Transverse colon (tissue), 4 donors: ENCODE measurements around the gene CATSPERE. TPM values are rescaled to one million over a fixed set of nuclear protein-coding genes. Genes with fewer than 3 reads are reported as not detected.

Experiments
- DNase-seq: peaks from one replicate; pipeline ENCODE4 v3.0.0-alpha.2; 2019
- H3K27ac ChIP-seq, 4 donors: fragments of 200-600 bp; sonication (generic); 2 replicates each; pipeline ENCODE4 v1.5.1; 2016 to 2018; ENCODE audit warnings: inconsistent platforms in 4 of 4
- H3K27me3 ChIP-seq: fragments of 200-600 bp; sonication (generic); 2 replicates; pipeline ENCODE4 v1.5.1; 2017; ENCODE audit warnings: inconsistent platforms
- H3K36me3 ChIP-seq, 4 donors: fragments of 200-600 bp; sonication (generic); 2 replicates each; pipeline ENCODE4 v1.5.1; 2017 to 2019; ENCODE audit warnings: inconsistent platforms in 4 of 4
- H3K4me1 ChIP-seq, 4 donors: fragments of 200-600 bp; sonication (generic); 2 replicates each; pipeline ENCODE4 v1.5.1; 2017 to 2020; ENCODE audit warnings: inconsistent platforms in 4 of 4
- H3K4me3 ChIP-seq, 4 donors: fragments of 200-600 bp; sonication (generic); 1 replicate in 1 of 4; 2 replicates in 3 of 4; pipeline versions ENCODE4 v1.5.1 to v1.6.1; 2017 to 2019; ENCODE audit warnings: inconsistent platforms in 4 of 4
- H3K9me3 ChIP-seq, 2 donors: fragments of 200-600 bp; sonication (generic); 2 replicates each; pipeline ENCODE4 v1.5.1; 2017 to 2019; ENCODE audit warnings: inconsistent platforms in 2 of 2
- EP300 ChIP-seq: sonication (generic); formaldehyde crosslinking; IDR thresholded peaks from one replicate; pipeline ENCODE4 v1.6.1; 2017; ENCODE audit warnings: antibody characterized with exemption, low read depth
- POLR2A ChIP-seq: fragments of 450-650 bp; IDR thresholded peaks from one replicate; pipeline ENCODE4 v1.6.1; 2016; ENCODE audit warnings: antibody characterized with exemption, mild to moderate bottlenecking, moderate library complexity
- POLR2AphosphoS5 ChIP-seq, 3 donors: sonication (generic); formaldehyde crosslinking; IDR thresholded peaks; one replicate each; pipeline ENCODE4 v1.6.1; 2016; ENCODE audit warnings: antibody characterized with exemption in 3 of 3
- WGBS, 2 donors: methylation state at CpG; one replicate each; pipeline ENCODE4 v1.1.5; 2018; ENCODE audit warnings: low coverage in 1 of 2; 5-methylcytosine and 5-hydroxymethylcytosine counted together
- in situ Hi-C, 4 donors: fragments of 200-750 bp; cut with MboI; loops; one replicate each; pipeline versions ENCODE4 v1.15.0 to v1.15.1; 2017; ENCODE audit warnings: low sequenced_read_pairs in 3 of 4, low pct_ligation_motif_present in 1 of 4, low pct_unique_long_range_greater_than_20kb in 1 of 4
- intact Hi-C: fragments of 100-400 bp; cut with DNase I; formaldehyde crosslinking; loops from one replicate; pipeline ENCODE4 v1.15.1; 2023; ENCODE audit warnings: low total_unique reads
- total RNA-seq, 4 donors: library from RNA; depleted of rRNA; stranded (reverse); fragments of >200 nt; gene quantifications; one replicate each; pipeline ENCODE4 v1.1.0, GENCODE V29; 2016
- TF ChIP-seq, protein P1 (sequence below), 5 experiments: fragments of 200-600 bp in 3 of 5; fragments of 450-650 bp in 2 of 5; sonication (generic) in 3 of 5; IDR thresholded peaks; 1 replicate in 2 of 5; 2 replicates in 3 of 5; pipeline ENCODE4 v1.5.1; 2016 to 2017; ENCODE audit warnings: antibody characterized with exemption in 5 of 5, inconsistent platforms in 3 of 5, mild to moderate bottlenecking in 2 of 5, moderate library complexity in 1 of 5

CATSPERE gene
- total RNA-seq, 4 donors from 2014 or later = 0.55 to 2.7 TPM; not detected in 2

DNA sequence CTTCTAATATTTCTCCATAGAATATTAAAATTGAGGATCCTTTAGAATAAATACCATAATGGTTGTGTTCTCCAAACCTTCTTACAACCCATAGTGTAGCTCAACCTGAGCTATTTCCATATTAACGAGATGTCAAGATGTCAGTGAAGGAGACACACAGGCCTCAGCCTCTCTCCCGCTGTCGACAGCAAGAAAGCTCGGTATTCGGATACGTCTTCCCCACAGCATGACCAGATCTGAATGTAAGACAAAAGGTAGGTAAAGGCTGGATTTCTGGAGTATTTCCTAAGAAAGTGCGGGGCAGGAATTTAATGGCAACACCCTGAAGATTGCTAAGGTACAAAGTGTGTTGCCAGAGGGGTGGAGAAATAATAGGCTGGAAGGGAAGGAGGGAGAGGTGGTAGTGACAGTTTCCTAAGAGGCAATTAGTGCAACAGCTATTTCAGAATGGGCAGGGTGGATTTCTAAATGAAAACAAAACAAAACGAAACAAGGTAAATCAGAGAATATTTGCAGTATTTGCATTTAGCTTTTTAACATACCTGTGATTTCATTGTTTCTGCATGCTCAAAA lies 11.1 kb upstream of the CATSPERE start:
- peak overlapping the region in 2 of 4 donors; percentile 81 to 94 for H3K4me3 ChIP-seq
- DNase-seq = no peak
- no peaks in the 10 kb centered on the region for H3K36me3 ChIP-seq
- no peaks in the 10 kb centered on the region for H3K9me3 ChIP-seq
- TF ChIP-seq POLR2A = no peak
- TF ChIP-seq EP300 = no peak
- 0 to 84% methylated on average over 1 to 8 of the region's 8 CpGs for WGBS, 2 donors
- peak overlapping the region; percentile 96 to 99 (median 98) for H3K27ac ChIP-seq
- H3K4me1 ChIP-seq = peaks cover 19 to 61% (median 33%) of the 10 kb centered on the region in 4 donors
- intact Hi-C loops (loop anchor here (5.0 to 10.0 kb wide), 2 partner anchors 195 to 412 kb away; partner anchors contain the start of gene HNRNPU), in situ Hi-C loops (loop anchor here in 3 of 4 donors (10.0 to 25.0 kb wide), 3 partner anchors 135 to 388 kb away; partner anchors contain the start of genes DESI2 (in 1 of the 3) and ZBTB18 (in 1 of the 3))
- H3K27me3 ChIP-seq = no peaks in the 10 kb centered on the region

DNA sequence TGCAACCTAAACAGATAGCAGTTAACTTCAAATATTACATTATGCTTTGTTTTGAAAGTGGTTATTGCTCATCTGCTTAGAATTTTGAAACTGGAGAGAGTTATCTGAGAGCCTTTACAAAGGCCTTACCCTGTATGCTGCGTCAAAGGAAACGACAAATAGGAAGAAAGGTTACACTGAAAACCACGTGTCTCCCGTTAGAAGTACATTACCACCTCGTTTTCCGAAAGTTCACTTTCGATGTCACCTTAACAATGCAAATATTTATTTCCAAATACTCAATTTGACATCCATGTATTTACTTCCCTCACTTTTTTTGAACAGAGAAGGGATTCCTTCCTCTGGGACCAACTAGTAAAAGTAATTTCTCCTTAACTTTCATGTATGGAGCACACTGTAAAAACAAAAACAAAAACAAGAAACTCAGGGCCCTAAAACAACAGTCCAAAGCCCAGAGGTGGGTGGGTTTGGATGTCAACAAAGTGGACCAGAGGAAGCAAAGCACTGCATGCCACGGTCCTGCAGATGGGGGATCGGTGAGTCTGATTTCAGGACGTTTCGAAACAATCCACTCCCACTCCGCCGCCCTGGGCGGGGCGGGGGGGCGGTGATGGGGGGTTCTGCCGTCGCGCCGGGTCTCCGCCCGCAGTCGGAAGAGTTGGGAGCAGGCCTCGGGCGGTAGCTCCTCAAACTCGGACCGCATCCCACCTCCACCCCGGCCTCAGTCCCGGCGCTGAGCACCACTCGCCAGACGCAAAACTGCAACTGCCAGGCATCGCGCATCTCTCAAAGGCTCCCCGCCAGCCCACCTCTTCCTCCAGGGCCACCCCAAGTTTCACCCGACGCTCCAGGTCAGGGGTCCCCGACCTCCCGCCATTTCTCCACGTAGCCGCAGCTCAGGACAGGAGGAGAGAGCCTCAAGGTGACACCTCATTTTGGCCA lies 10.2 kb upstream of the CATSPERE start:
- TF ChIP-seq POLR2AphosphoS5 (IDR thresholded peaks at IDR 0.05) (peak in 2 of 3 donors; percentile 18 to 31), EP300 (no peak), POLR2A (no peak)
- Histone ChIP-seq H3K36me3 (no peaks in the 10 kb centered on the region), H3K27ac (peak overlapping the region; percentile 96 to 99 (median 98)), H3K9me3 (no peaks in the 10 kb centered on the region), H3K4me1 (peaks cover 14 to 52% (median 28%) of the 10 kb centered on the region in 4 donors), H3K4me3 (peak overlapping the region; percentile 81 to 94 (median 87)), H3K27me3 (no peaks in the 10 kb centered on the region)
- DNase-seq = peak; percentile 65
- intact Hi-C loops = loop anchor here (5.0 to 10.0 kb wide), 2 partner anchors 194 to 411 kb away; partner anchors contain the start of gene HNRNPU
- 0% methylated on average over 7 to 34 of the region's 41 CpGs for WGBS, 2 donors
- in situ Hi-C loops = loop anchor here in 3 of 4 donors (10.0 to 25.0 kb wide), 3 partner anchors 136 to 389 kb away; partner anchors contain the start of genes DESI2 (in 1 of the 3) and ZBTB18 (in 1 of the 3)

DNA sequence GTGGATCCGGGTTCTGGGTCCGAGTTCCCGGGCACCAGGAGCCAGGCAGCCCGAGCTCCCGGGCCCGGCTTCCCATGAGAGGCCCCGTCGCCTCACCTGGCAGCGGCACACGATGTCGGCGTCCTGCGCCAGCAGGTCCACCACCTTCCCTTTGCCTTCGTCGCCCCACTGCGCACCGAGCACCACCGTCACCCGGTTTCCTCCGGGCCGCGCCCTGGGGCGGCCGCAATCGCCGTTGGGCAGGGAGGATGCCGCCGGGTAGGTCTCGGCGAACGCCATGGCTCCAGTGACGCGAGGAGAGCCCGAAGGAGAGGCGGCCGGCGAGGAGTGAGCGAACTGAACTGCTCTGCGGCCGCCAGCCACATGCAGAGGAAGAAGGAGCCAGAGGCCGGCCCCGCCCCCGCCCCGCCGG lies 9.5 kb upstream of the CATSPERE start, which contains the start of gene ADSS2:
ADSS2 (minus strand) TSS at position 371 of the 412 bp plus-strand sequence; CDS start at position 279, 92 bp downstream.
- no peak for DNase-seq
- in situ Hi-C loops (loop anchor here in 3 of 4 donors (10.0 to 25.0 kb wide), 3 partner anchors 137 to 389 kb away; partner anchors contain the start of genes DESI2 (in 1 of the 3) and ZBTB18 (in 1 of the 3)), intact Hi-C loops (loop anchor here (5.0 to 10.0 kb wide), 2 partner anchors 193 to 411 kb away; partner anchors contain the start of gene HNRNPU)
- peaks cover 7 to 46% (median 21%) of the 10 kb centered on the region in 4 donors for H3K4me1 ChIP-seq
- peak within 1 kb of the TSS; percentile 81 to 94 (median 87) for H3K4me3 ChIP-seq
- no peaks in the 10 kb centered on the region for H3K36me3 ChIP-seq
- no peaks in the 10 kb centered on the region for H3K27me3 ChIP-seq
- WGBS, 2 donors = 2% methylated on average over 37 of the region's 45 CpGs; no CpG with 5 or more reads in 1 of the 2 donors
- peak within 1 kb of the TSS; percentile 96 to 99 (median 98) for H3K27ac ChIP-seq
- TF ChIP-seq, protein P1, sequence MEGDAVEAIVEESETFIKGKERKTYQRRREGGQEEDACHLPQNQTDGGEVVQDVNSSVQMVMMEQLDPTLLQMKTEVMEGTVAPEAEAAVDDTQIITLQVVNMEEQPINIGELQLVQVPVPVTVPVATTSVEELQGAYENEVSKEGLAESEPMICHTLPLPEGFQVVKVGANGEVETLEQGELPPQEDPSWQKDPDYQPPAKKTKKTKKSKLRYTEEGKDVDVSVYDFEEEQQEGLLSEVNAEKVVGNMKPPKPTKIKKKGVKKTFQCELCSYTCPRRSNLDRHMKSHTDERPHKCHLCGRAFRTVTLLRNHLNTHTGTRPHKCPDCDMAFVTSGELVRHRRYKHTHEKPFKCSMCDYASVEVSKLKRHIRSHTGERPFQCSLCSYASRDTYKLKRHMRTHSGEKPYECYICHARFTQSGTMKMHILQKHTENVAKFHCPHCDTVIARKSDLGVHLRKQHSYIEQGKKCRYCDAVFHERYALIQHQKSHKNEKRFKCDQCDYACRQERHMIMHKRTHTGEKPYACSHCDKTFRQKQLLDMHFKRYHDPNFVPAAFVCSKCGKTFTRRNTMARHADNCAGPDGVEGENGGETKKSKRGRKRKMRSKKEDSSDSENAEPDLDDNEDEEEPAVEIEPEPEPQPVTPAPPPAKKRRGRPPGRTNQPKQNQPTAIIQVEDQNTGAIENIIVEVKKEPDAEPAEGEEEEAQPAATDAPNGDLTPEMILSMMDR (IDR thresholded peaks at IDR 0.05) = no peak
- TF ChIP-seq POLR2AphosphoS5 (IDR thresholded peaks at IDR 0.05) = peak; percentile 93 to 94 (median 94)
- no peak for TF ChIP-seq EP300
- peak; percentile 92 for TF ChIP-seq POLR2A
- no peaks in the 10 kb centered on the region for H3K9me3 ChIP-seq

DNA sequence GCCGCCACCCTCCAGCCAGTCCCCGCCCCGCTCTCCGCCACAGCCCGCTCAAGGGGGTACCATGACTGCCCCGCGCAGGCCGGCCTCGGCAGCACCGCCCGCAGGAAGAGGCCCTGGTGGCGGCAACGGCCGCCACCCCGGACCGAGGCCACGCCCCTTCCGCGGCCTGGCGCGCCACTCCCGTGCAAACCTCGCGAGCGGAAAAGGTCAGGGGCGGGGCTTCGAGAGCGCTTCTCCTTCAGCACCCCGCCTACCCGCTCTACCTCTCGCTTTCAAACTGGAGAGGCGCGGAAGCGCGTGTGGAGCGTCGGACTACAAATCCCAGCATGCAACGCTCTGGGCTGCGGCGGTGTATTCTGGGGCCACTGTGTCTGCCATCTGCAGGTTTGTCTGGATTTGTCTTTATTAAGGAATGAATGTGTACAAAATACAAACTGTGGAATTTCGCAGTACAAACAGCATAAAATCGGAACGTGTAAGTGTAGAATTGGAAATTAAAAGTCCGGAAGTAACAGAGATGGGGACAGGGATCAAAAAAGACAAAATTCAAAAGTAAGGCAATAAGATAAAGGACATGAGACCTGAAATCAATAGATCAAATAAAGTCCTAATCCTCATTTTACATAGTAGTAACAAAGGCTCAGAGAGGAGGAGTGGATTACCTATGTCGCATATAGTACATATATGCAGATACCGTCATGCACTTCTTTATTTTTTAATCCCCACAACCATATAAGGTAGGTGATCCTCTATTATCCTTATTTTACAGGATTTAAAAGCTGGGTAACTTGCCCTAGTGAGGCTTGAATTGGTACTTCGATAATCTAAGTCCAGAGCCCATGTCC lies 8.9 kb upstream of the CATSPERE start:
- DNase-seq = peak; percentile 100
- 6 to 35% methylated on average over 7 to 43 of the region's 47 CpGs for WGBS, 2 donors
- peaks cover 7 to 39% (median 21%) of the 10 kb centered on the region in 4 donors for H3K4me1 ChIP-seq
- H3K36me3 ChIP-seq = no peaks in the 10 kb centered on the region
- H3K9me3 ChIP-seq = no peaks in the 10 kb centered on the region
- peak overlapping the region in 3 of 4 donors; percentile 81 to 94 (median 86) for H3K4me3 ChIP-seq
- peak overlapping the region; percentile 96 to 99 (median 98) for H3K27ac ChIP-seq
- intact Hi-C loops = loop anchor here (5.0 to 10.0 kb wide), 2 partner anchors 193 to 410 kb away; partner anchors contain the start of gene HNRNPU
- in situ Hi-C loops = loop anchor here in 3 of 4 donors (10.0 to 25.0 kb wide), 3 partner anchors 137 to 390 kb away; partner anchors contain the start of genes DESI2 (in 1 of the 3) and ZBTB18 (in 1 of the 3)
- H3K27me3 ChIP-seq = no peaks in the 10 kb centered on the region
- TF ChIP-seq, protein P1 (IDR thresholded peaks at IDR 0.05) = peak; percentile 23 to 62 (median 45)
- no peak for TF ChIP-seq POLR2A
